ENCODE data around the gene NOTUM. TPM values are rescaled to one million over a fixed set of nuclear protein-coding genes. Genes with fewer than 3 reads are reported as not detected.

The NOTUM gene
- total RNA-seq, 4 donors from 2014 or later = 0.40 TPM; not detected in 3

GRCh38 chr17:81930142-81931125, 30.6 kb downstream of the NOTUM start:
- peaks cover 12 to 19% of the 10 kb centered on the region in 2 donors for H3K4me1 ChIP-seq
- H3K36me3 ChIP-seq = no peaks in the 10 kb centered on the region
- no peaks in the 10 kb centered on the region for H3K27me3 ChIP-seq
- TF ChIP-seq POLR2A (IDR thresholded peaks at IDR 0.05) (no peak), CTCF (IDR thresholded peaks at IDR 0.05) (no peak)
- WGBS, 2 donors = 85% methylated on average over 13 to 15 of the region's 20 CpGs
- H3K27ac ChIP-seq = no peak overlapping the region
- intact Hi-C loops (cut with DNase I) = no loop called here
- no peak overlapping the region for H3K4me3 ChIP-seq (replicated peaks in 1 of 3)
- no peaks in the 10 kb centered on the region for H3K9me3 ChIP-seq
- no peak for DNase-seq

GRCh38 chr17:81929253-81930141, 31.5 kb downstream of the NOTUM start:
- Histone ChIP-seq H3K27me3 (no peaks in the 10 kb centered on the region), H3K9me3 (no peaks in the 10 kb centered on the region), H3K4me3 (replicated peaks in 1 of 3) (no peak overlapping the region), H3K4me1 (peaks cover 21 to 29% of the 10 kb centered on the region in 2 donors), H3K27ac (no peak overlapping the region), H3K36me3 (no peaks in the 10 kb centered on the region)
- 89 to 92% methylated on average over 25 to 31 of the region's 31 CpGs for WGBS, 2 donors
- no peak for TF ChIP-seq POLR2A (IDR thresholded peaks at IDR 0.05)
- TF ChIP-seq CTCF (IDR thresholded peaks at IDR 0.05) = no peak
- DNase-seq = no peak
- intact Hi-C loops (cut with DNase I) = no loop called here

GRCh38 chr17:81928544-81929252, 32.3 kb downstream of the NOTUM start:
- peaks cover 29 to 37% of the 10 kb centered on the region in 2 donors for H3K4me1 ChIP-seq
- no peaks in the 10 kb centered on the region for H3K36me3 ChIP-seq
- no peak for TF ChIP-seq POLR2A (IDR thresholded peaks at IDR 0.05)
- WGBS, 2 donors = 32 to 53% methylated on average over 13 to 23 of the region's 44 CpGs
- intact Hi-C loops (cut with DNase I) = no loop called here
- H3K27me3 ChIP-seq = no peaks in the 10 kb centered on the region
- H3K9me3 ChIP-seq = no peaks in the 10 kb centered on the region
- H3K4me3 ChIP-seq (replicated peaks in 1 of 3) = peak overlapping the region in 2 of 3 donors; percentile 29 to 98
- DNase-seq = peak; percentile 12 to 25
- H3K27ac ChIP-seq = no peak overlapping the region

- no peaks in the 10 kb centered on the region for H3K27me3 ChIP-seq
- TF ChIP-seq CTCF (IDR thresholded peaks at IDR 0.05) (peak in 1 of 6 experiments; percentile 43), POLR2A (IDR thresholded peaks at IDR 0.05) (peak; percentile 7 to 84)
- DNase-seq = peak; percentile 93
- H3K4me3 ChIP-seq (replicated peaks in 1 of 3) = peak within 1 kb of the TSS; percentile 51 to 98 (median 87)
- H3K36me3 ChIP-seq = no peaks in the 10 kb centered on the region
- intact Hi-C loops (cut with DNase I) = no loop called here
- H3K27ac ChIP-seq = peak within 1 kb of the TSS; percentile 85 to 93 (median 91)
- no peaks in the 10 kb centered on the region for H3K9me3 ChIP-seq
- WGBS, 2 donors = 0% methylated on average over 3 to 12 of the region's 98 CpGs
- H3K4me1 ChIP-seq = peaks cover 36 to 45% of the 10 kb centered on the region in 2 donors
Observed at GRCh38 chr17:81927653-81928543, 33.1 kb downstream of the NOTUM start, which contains the start of gene MAFG. TSS of gene MAFG (minus strand) at chr17:81927735. CDS start at chr17:81923185, 4,550 bp downstream.

Data from thyroid gland (tissue), 4 donors.